Liver (tissue), 9 donors: ENCODE data around the gene ACTRT2. TPM values are rescaled to one million over a fixed set of nuclear protein-coding genes. Genes with fewer than 3 reads are reported as not detected.

ENCODE experiments used
- DNase-seq: peaks from one replicate; pipeline ENCODE4 v3.0.0-alpha.2; 2017; ENCODE audit warnings: low spot score
- H3K27ac ChIP-seq, 2 donors: one replicate each; pipeline ENCODE4 v1.7.0; 2013; ENCODE audit warnings: inconsistent platforms in 2 of 2, low read length in 2 of 2, control low read depth in 1 of 2, low read depth in 1 of 2, mild to moderate bottlenecking in 1 of 2
- H3K27me3 ChIP-seq, 4 donors: one replicate each; pipeline versions ENCODE4 v1.6.1 to v1.7.0; 2013; ENCODE audit warnings: low read length in 3 of 4, inconsistent platforms in 1 of 4, mild to moderate bottlenecking in 1 of 4, moderate library complexity in 1 of 4; ENCODE audit not compliant: control insufficient read depth in 4 of 4, insufficient read depth in 4 of 4
- H3K36me3 ChIP-seq, 4 donors: one replicate each; pipeline versions ENCODE4 v1.6.1 to v1.7.0; 2013; ENCODE audit warnings: low read length in 3 of 4, mild to moderate bottlenecking in 3 of 4, low read depth in 1 of 4, moderate library complexity in 1 of 4; ENCODE audit not compliant: control insufficient read depth in 4 of 4, insufficient read depth in 3 of 4
- H3K4me1 ChIP-seq, 4 donors: one replicate each; pipeline versions ENCODE4 v1.6.1 to v1.7.0; 2013; ENCODE audit warnings: low read length in 3 of 4, mild to moderate bottlenecking in 3 of 4, moderate library complexity in 1 of 4; ENCODE audit not compliant: control insufficient read depth in 4 of 4, insufficient read depth in 4 of 4
- H3K4me3 ChIP-seq, 3 donors: one replicate each; pipeline versions ENCODE4 v1.6.1 to v1.7.0; 2013; ENCODE audit warnings: low read length in 3 of 3, control low read depth in 1 of 3, low read depth in 1 of 3, mild to moderate bottlenecking in 1 of 3
- H3K9ac ChIP-seq, 2 donors: one replicate each; pipeline ENCODE4 v1.7.0; 2013; ENCODE audit warnings: low read length in 2 of 2, mild to moderate bottlenecking in 2 of 2, moderate library complexity in 2 of 2, control low read depth in 1 of 2, low read depth in 1 of 2
- H3K9me3 ChIP-seq, 4 donors: one replicate each; pipeline versions ENCODE4 v1.6.1 to v1.7.0; 2013; ENCODE audit warnings: low read length in 3 of 4; ENCODE audit not compliant: control insufficient read depth in 4 of 4
- EGR1 ChIP-seq, 2 donors: IDR thresholded peaks; 2 replicates each; pipeline ENCODE4 v1.6.1; 2016 to 2018; ENCODE audit warnings: antibody characterized with exemption in 2 of 2, low read depth in 2 of 2
- FOXA1 ChIP-seq: IDR thresholded peaks from 2 replicates; pipeline ENCODE4 v1.6.1; 2016; ENCODE audit warnings: antibody characterized with exemption
- FOXA2 ChIP-seq: IDR thresholded peaks from 2 replicates; pipeline ENCODE4 v1.6.1; 2016; ENCODE audit warnings: antibody characterized with exemption
- HNF4A ChIP-seq, 2 donors: conservative IDR thresholded peaks; 2 replicates each; pipeline ENCODE4 v1.6.1; 2016; ENCODE audit warnings: antibody characterized with exemption in 2 of 2, mild to moderate bottlenecking in 2 of 2
- HNF4G ChIP-seq: IDR thresholded peaks from 2 replicates; pipeline ENCODE4 v1.6.1; 2016; ENCODE audit warnings: antibody characterized with exemption
- JUND ChIP-seq, 2 donors: IDR thresholded peaks; 2 replicates each; pipeline ENCODE4 v1.6.1; 2016; ENCODE audit warnings: antibody characterized with exemption in 2 of 2
- RAD21 ChIP-seq, 2 donors: IDR thresholded peaks; 2 replicates each; pipeline ENCODE4 v1.6.1; 2016; ENCODE audit warnings: antibody characterized with exemption in 2 of 2, mild to moderate bottlenecking in 2 of 2
- RXRA ChIP-seq, 2 donors: IDR thresholded peaks; 2 replicates each; pipeline ENCODE4 v1.6.1; 2017 to 2018; ENCODE audit warnings: antibody characterized with exemption in 2 of 2, mild to moderate bottlenecking in 1 of 2
- SP1 ChIP-seq: IDR thresholded peaks from 2 replicates; pipeline ENCODE4 v1.6.1; 2018; ENCODE audit warnings: antibody characterized with exemption, mild to moderate bottlenecking
- TAF1 ChIP-seq: conservative IDR thresholded peaks from 2 replicates; pipeline ENCODE4 v1.6.1; 2016; ENCODE audit warnings: antibody characterized with exemption, mild to moderate bottlenecking
- YY1 ChIP-seq: IDR thresholded peaks from 2 replicates; pipeline ENCODE4 v1.6.1; 2016; ENCODE audit warnings: antibody characterized with exemption, mild to moderate bottlenecking
- WGBS: extraction: QIAGEN DNeasy Blood & Tissue Kit; methylation state at CpG from one replicate; pipeline ENCODE4 v1.1.7; 2013; 5-methylcytosine and 5-hydroxymethylcytosine counted together
- polyA plus RNA-seq, 2 donors: library from polyadenylated mRNA; stranded (reverse) in 1 of 2; unstranded in 1 of 2; fragments of 200-250 nt in 1 of 2; fragments of >200 nt in 1 of 2; fragmentation: Nextera tagmentation in 1 of 2; extraction: Ambion mirVana in 1 of 2; gene quantifications; one replicate each; pipeline versions ENCODE4 v1.2.1 to v1.2.3, GENCODE V29; 2013 to 2015
- total RNA-seq, 2 donors: library from RNA; depleted of rRNA; stranded (reverse); fragments of >200 nt; gene quantifications; one replicate each; pipeline ENCODE4 v1.2.3, GENCODE V29; 2014
- TF ChIP-seq, protein P1 (sequence below): fragments of 150-350 bp; IDR thresholded peaks from 2 replicates; pipeline ENCODE4 v1.5.1; 2017; ENCODE audit warnings: improper control_type of control experiment, low read depth, low read length; ENCODE audit not compliant: missing input control
- TF ChIP-seq, protein P2 (sequence below): IDR thresholded peaks from 2 replicates; pipeline ENCODE4 v1.6.1; 2016; ENCODE audit warnings: antibody characterized with exemption, mild to moderate bottlenecking
- donor health status: healthy.
- donor health status: healthy.
- donor health status: healthy.
- donor health status: healthy.
- donor health status: healthy.

Gene ACTRT2
- total and polyA plus RNA-seq, 4 donors, result not detected

DNA sequence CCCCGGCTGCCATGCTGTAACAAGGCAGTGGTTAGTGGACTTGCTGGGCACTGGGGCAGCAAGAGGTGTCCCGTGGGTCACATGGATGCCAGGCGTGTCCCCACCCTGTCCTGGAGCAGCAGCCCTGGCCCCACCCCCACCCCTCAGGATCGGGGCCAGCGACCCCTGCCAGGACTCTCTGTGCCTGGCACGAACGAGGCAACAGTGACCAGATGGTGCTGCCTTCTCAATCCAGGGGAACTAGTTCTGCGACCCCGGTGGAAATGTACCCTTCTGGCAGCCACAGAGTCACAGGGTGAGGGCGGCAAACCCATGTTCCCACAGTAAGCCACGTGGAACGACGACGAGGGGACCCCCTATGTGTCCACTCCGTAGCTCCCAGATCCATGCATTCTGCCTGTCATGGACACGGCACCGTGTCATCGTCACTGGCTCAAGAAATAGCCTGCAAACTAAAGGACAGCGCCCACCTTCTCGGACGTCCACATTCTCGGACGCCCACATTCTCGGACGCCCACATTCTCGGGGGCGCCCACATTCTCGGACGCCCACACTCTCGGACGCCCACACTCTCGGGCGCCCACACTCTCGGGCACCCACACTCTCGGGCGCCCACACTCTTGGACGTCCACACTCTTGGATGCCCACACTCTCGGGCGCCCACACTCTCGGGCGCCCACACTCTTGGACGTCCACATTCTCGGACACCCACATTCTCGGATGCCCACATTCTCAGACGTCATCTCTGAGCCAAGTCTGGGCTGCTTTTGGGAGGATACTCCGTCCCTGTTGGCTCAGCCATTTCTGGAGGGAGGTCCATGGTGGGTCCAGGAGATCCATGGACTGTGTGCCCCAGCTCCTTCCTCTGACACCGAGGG, 19.6 kb upstream of the ACTRT2 start:
- H3K27me3 ChIP-seq, result peaks cover 0 to 6% (median 1%) of the 10 kb centered on the region in 4 donors
- H3K9me3 ChIP-seq, result no peaks in the 10 kb centered on the region
- WGBS, result 82% methylated on average over 47 of the region's 47 CpGs
- H3K4me1 ChIP-seq, result no peaks in the 10 kb centered on the region
- H3K9ac ChIP-seq, result no peak overlapping the region
- H3K27ac ChIP-seq, result no peak overlapping the region
- H3K4me3 ChIP-seq, result no peak overlapping the region
- TF ChIP-seq JUND (IDR thresholded peaks at IDR 0.05) (no peak), SP1 (no peak), FOXA2 (no peak), EGR1 (IDR thresholded peaks at IDR 0.05; ENCODE audit: low read depth in 2 of 2) (no peak), TAF1 (no peak), YY1 (no peak), HNF4G (no peak), RXRA (IDR thresholded peaks at IDR 0.05) (no peak)
- TF ChIP-seq, protein P1, sequence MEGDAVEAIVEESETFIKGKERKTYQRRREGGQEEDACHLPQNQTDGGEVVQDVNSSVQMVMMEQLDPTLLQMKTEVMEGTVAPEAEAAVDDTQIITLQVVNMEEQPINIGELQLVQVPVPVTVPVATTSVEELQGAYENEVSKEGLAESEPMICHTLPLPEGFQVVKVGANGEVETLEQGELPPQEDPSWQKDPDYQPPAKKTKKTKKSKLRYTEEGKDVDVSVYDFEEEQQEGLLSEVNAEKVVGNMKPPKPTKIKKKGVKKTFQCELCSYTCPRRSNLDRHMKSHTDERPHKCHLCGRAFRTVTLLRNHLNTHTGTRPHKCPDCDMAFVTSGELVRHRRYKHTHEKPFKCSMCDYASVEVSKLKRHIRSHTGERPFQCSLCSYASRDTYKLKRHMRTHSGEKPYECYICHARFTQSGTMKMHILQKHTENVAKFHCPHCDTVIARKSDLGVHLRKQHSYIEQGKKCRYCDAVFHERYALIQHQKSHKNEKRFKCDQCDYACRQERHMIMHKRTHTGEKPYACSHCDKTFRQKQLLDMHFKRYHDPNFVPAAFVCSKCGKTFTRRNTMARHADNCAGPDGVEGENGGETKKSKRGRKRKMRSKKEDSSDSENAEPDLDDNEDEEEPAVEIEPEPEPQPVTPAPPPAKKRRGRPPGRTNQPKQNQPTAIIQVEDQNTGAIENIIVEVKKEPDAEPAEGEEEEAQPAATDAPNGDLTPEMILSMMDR, result no peak
- no peak for DNase-seq
- no peaks in the 10 kb centered on the region for H3K36me3 ChIP-seq

DNA sequence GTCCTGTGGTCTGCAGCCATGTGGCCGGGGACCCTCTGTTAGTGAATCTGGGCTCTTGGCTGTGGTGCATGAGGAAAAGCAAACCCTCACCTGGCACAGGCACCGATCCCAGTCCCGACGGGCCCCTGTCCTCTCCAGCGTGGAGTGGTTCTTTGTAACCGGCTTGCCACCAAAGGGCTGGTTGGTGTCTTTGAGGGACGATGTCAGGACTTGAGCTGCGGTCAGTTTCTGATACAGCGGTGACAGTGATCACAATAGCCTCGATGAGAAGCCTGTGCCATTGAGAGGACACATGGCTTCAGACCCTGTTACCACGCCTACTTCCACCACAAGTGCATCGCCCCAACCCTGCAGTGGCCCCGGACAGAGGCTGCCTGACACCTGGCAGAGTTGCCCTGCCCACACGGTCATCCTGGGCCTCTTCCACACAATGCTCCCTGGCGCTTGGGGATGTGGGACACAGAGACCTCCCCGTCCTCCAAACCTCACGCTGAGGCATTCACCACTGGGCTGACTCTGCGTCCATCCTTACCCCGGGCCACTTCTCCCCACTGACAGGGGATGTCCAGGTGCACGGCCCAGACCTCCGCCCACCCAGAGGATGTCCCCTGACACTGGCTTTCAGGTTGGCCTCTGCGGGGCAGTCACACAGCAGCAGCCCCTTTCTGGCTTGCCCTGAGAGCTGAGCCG, 18.8 kb upstream of the ACTRT2 start:
- TF ChIP-seq SP1 (no peak), RAD21 (IDR thresholded peaks at IDR 0.05) (no peak), JUND (IDR thresholded peaks at IDR 0.05) (no peak), HNF4A (conservative IDR thresholded peaks at IDR 0.05) (no peak), FOXA1 (no peak), FOXA2 (no peak)
- TF ChIP-seq, protein P2, sequence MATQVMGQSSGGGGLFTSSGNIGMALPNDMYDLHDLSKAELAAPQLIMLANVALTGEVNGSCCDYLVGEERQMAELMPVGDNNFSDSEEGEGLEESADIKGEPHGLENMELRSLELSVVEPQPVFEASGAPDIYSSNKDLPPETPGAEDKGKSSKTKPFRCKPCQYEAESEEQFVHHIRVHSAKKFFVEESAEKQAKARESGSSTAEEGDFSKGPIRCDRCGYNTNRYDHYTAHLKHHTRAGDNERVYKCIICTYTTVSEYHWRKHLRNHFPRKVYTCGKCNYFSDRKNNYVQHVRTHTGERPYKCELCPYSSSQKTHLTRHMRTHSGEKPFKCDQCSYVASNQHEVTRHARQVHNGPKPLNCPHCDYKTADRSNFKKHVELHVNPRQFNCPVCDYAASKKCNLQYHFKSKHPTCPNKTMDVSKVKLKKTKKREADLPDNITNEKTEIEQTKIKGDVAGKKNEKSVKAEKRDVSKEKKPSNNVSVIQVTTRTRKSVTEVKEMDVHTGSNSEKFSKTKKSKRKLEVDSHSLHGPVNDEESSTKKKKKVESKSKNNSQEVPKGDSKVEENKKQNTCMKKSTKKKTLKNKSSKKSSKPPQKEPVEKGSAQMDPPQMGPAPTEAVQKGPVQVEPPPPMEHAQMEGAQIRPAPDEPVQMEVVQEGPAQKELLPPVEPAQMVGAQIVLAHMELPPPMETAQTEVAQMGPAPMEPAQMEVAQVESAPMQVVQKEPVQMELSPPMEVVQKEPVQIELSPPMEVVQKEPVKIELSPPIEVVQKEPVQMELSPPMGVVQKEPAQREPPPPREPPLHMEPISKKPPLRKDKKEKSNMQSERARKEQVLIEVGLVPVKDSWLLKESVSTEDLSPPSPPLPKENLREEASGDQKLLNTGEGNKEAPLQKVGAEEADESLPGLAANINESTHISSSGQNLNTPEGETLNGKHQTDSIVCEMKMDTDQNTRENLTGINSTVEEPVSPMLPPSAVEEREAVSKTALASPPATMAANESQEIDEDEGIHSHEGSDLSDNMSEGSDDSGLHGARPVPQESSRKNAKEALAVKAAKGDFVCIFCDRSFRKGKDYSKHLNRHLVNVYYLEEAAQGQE, result no peak
- Histone ChIP-seq H3K4me3 (no peak overlapping the region), H3K9ac (no peak overlapping the region), H3K36me3 (no peaks in the 10 kb centered on the region), H3K27ac (no peak overlapping the region), H3K27me3 (peaks cover 0 to 6% (median 1%) of the 10 kb centered on the region in 4 donors), H3K9me3 (peaks cover 0 to 2% (median under 1%) of the 10 kb centered on the region in 4 donors), H3K4me1 (no peaks in the 10 kb centered on the region)
- 85% methylated on average over 23 of the region's 23 CpGs for WGBS
- no peak for DNase-seq
